Activated B cell treated with CpG ODN at 0.5 μM for 24 hours (primary cell): ENCODE measurements around the gene DGKI. TPM values are rescaled to one million over a fixed set of nuclear protein-coding genes. Genes with fewer than 3 reads are reported as not detected.

Experiments
- ATAC-seq: fragments of 200-7000 bp; cut with Tn5 transposase; one replicate; pipeline ENCODE4 v1.10.0; 2021; ENCODE audit warnings: low read depth, mild to moderate bottlenecking, moderate library complexity
- CTCF ChIA-PET: fragments of 350-600 bp; sonication (Branson Sonifier 250); formaldehyde crosslinking; loops from one replicate; lab custom pipeline; 2021; ENCODE audit warnings: antibody characterized with exemption; lab: Charles Lee
- POLR2A ChIA-PET: fragments of 350-600 bp; sonication (Branson Sonifier 250); formaldehyde crosslinking; loops from one replicate; lab custom pipeline; 2021; ENCODE audit warnings: antibody characterized with exemption; lab: Charles Lee
- DNase-seq: peaks from one replicate; pipeline ENCODE4 v3.0.0; 2022
- H3K27ac Mint-ChIP-seq: one replicate; pipeline ENCODE4 v1.8.0; 2020; ENCODE audit warnings: mixed read lengths
- H3K27me3 Mint-ChIP-seq: one replicate; pipeline ENCODE4 v1.8.0; 2021; ENCODE audit warnings: mixed read lengths
- H3K36me3 Mint-ChIP-seq: one replicate; pipeline ENCODE4 v1.8.0; 2021; ENCODE audit warnings: low read depth, mixed read lengths
- H3K4me1 Mint-ChIP-seq: one replicate; pipeline ENCODE4 v1.8.0; 2021; ENCODE audit warnings: mixed read lengths
- H3K4me3 Mint-ChIP-seq: one replicate; pipeline ENCODE4 v1.8.0; 2020; ENCODE audit warnings: mild to moderate bottlenecking, mixed read lengths
- H3K9me3 Mint-ChIP-seq: one replicate; pipeline ENCODE4 v1.8.0; 2020; ENCODE audit warnings: mixed read lengths
- CTCF ChIP-seq: fragments of 200-600 bp; IDR thresholded peaks from one replicate; pipeline ENCODE4 v1.8.0; 2022; ENCODE audit warnings: antibody characterized with exemption, mild to moderate bottlenecking
- intact Hi-C: fragments of 100-400 bp; cut with micrococcal nuclease; formaldehyde crosslinking; loops from one replicate; pipeline ENCODE4 v1.15.1; 2024
- total RNA-seq: library from RNA; stranded (reverse); gene quantifications from 2 replicates; pipeline ENCODE4 v1.2.3, GENCODE V29; 2022

The DGKI gene
- total RNA-seq, 1 donor from 2014 or later: not detected

GRCh38 chr7:137670222-137671064 lies 176.3 kb downstream of the DGKI start:
- Mint-ChIP-seq H3K4me1 (no peaks in the 10 kb centered on the region), H3K27ac (no peak overlapping the region), H3K4me3 (no peak overlapping the region), H3K27me3 (peaks cover 3% of the 10 kb centered on the region), H3K36me3 (no peaks in the 10 kb centered on the region), H3K9me3 (no peaks in the 10 kb centered on the region)
- ChIA-PET CTCF (no interaction called here), POLR2A (interaction anchor here (0.5 kb wide), 1 partner anchor 10 kb away, joined by 3 read pairs; no protein-coding TSS in a partner anchor)
- no peak for TF ChIP-seq CTCF
- DNase-seq (no peak), ATAC-seq (no peak)
- intact Hi-C loops: no loop called here

DNA sequence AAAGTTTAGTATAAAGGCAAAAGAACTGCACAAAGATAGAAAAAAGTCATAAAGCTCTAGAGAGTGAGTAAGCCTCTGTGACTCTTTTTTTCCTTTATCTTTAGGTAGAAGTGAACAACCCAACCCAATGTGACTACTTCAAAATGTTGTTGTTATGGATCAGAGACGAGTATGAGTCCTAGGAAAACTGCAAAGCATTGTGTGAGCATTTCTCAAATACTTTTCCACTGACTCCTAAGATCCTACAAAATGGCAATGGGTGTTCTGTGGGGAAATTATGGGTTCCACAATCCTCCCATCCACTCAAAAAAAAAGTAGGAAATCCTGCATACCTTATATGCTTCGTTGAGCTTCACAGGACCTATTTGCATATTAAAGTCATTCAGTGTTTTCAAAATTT lies 177.1 kb downstream of the DGKI start:
- CTCF ChIA-PET: no interaction called here
- TF ChIP-seq CTCF: no peak
- no peak overlapping the region for H3K27ac Mint-ChIP-seq
- no peak for DNase-seq
- no peaks in the 10 kb centered on the region for H3K4me1 Mint-ChIP-seq
- H3K36me3 Mint-ChIP-seq: no peaks in the 10 kb centered on the region
- intact Hi-C loops: no loop called here
- POLR2A ChIA-PET: interaction anchor here (0.5 kb wide), 1 partner anchor 9 kb away, joined by 3 read pairs; no protein-coding TSS in a partner anchor
- no peaks in the 10 kb centered on the region for H3K9me3 Mint-ChIP-seq
- no peaks in the 10 kb centered on the region for H3K27me3 Mint-ChIP-seq
- H3K4me3 Mint-ChIP-seq: no peak overlapping the region
- no peak for ATAC-seq

GRCh38 chr7:137668404-137668803 lies 178.4 kb downstream of the DGKI start:
- intact Hi-C loops: no loop called here
- H3K4me3 Mint-ChIP-seq: no peak overlapping the region
- CTCF ChIA-PET: no interaction called here

GRCh38 chr7:137667633-137668387 lies 179.0 kb downstream of the DGKI start:
- ATAC-seq (no peak), DNase-seq (no peak)
- Mint-ChIP-seq H3K9me3 (no peaks in the 10 kb centered on the region), H3K36me3 (no peaks in the 10 kb centered on the region), H3K27ac (no peak overlapping the region), H3K4me3 (no peak overlapping the region), H3K4me1 (no peaks in the 10 kb centered on the region), H3K27me3 (no peaks in the 10 kb centered on the region)
- intact Hi-C loops: no loop called here
- no peak for TF ChIP-seq CTCF
- ChIA-PET CTCF (no interaction called here), POLR2A (no interaction called here)

More at GRCh38 chr7:137668404-137668803, 178.4 kb downstream of the DGKI start:
- DNase-seq: no peak
- H3K9me3 Mint-ChIP-seq: no peaks in the 10 kb centered on the region
- no peaks in the 10 kb centered on the region for H3K36me3 Mint-ChIP-seq
- no peaks in the 10 kb centered on the region for H3K27me3 Mint-ChIP-seq
- no peak overlapping the region for H3K27ac Mint-ChIP-seq
- no peak for ATAC-seq
- POLR2A ChIA-PET: no interaction called here
- no peaks in the 10 kb centered on the region for H3K4me1 Mint-ChIP-seq
- TF ChIP-seq CTCF: no peak

- Mint-ChIP-seq H3K36me3 (no peaks in the 10 kb centered on the region), H3K27ac (no peak overlapping the region), H3K27me3 (peaks cover 5% of the 10 kb centered on the region), H3K4me1 (no peaks in the 10 kb centered on the region), H3K9me3 (no peaks in the 10 kb centered on the region), H3K4me3 (no peak overlapping the region)
- intact Hi-C loops: no loop called here
- CTCF ChIA-PET: no interaction called here
- no peak for DNase-seq
- ATAC-seq: no peak
- POLR2A ChIA-PET: no interaction called here
- no peak for TF ChIP-seq CTCF
Observed at GRCh38 chr7:137664846-137665245, 181.9 kb downstream of the DGKI start.
